ENCODE measurements around the gene DDR2. TPM values are rescaled to one million over a fixed set of nuclear protein-coding genes. Genes with fewer than 3 reads are reported as not detected.

The DDR2 gene
- total RNA-seq, 2 experiments from 2014 or later: 0.19 TPM; not detected in 1

DNA sequence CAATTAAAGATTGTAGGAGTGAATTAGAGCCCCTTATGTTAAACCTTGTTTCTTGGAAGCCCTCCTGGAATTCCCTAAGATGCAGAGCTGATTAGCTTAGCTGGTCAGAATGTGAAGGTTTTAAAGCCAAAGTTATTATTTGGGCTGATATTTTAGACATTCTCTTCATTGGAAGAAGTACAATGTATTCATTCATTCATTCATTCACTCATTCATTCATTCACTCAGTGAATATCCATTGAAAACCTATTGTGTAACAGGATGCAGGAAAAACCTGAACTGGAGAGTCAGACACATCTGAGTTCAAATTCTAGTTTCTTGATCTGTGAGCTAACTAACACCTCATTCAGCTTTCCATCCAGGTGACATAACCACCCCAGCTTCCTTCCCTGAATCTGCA lies 29.7 kb downstream of the DDR2 start:
- no peaks in the 10 kb centered on the region for H3K9me3 ChIP-seq (ENCODE audit: low read length)
- no peaks in the 10 kb centered on the region for H3K36me3 ChIP-seq (ENCODE audit: insufficient read depth, low read length)
- no peaks in the 10 kb centered on the region for H4K20me1 ChIP-seq (ENCODE audit: insufficient read depth, low read length)
- no peaks in the 10 kb centered on the region for H3K79me2 ChIP-seq (ENCODE audit: insufficient read depth, low read depth, low read length)
- ChIA-PET POLR2A (no interaction called here), CTCF (ENCODE audit: unreplicated experiment) (no interaction called here)
- H3K4me1 ChIP-seq (ENCODE audit: insufficient read depth, low read length, poor library complexity, severe bottlenecking): no peaks in the 10 kb centered on the region
- H3K27ac ChIP-seq (ENCODE audit: low read depth, low read length, poor library complexity, severe bottlenecking): no peak overlapping the region
- no peaks in the 10 kb centered on the region for H3K9me2 ChIP-seq (ENCODE audit: insufficient read depth, low read length)
- no peak overlapping the region for H3K4me3 ChIP-seq (ENCODE audit: low read depth, low read length, poor library complexity, severe bottlenecking)
- intact Hi-C loops (cut with micrococcal nuclease; ENCODE audit: unreplicated experiment): no loop called here
- no peak for DNase-seq (ENCODE audit: low spot score)
- no peak overlapping the region for H2AFZ ChIP-seq (ENCODE audit: low read length)
- no peak overlapping the region for H3K4me2 ChIP-seq (ENCODE audit: low read length)
- TF ChIP-seq CTCF (conservative IDR thresholded peaks at IDR 0.05; ENCODE audit: low read length) (no peak), EZH2phosphoT487 (IDR thresholded peaks at IDR 0.05; ENCODE audit: borderline replicate concordance, low read depth, low read length) (no peak)
- no TSS peak for BruUV-seq (replicated peaks)

- TF ChIP-seq EZH2phosphoT487 (IDR thresholded peaks at IDR 0.05; ENCODE audit: borderline replicate concordance, low read depth, low read length) (no peak), CTCF (conservative IDR thresholded peaks at IDR 0.05; ENCODE audit: low read length) (no peak)
- Histone ChIP-seq H3K79me2 (ENCODE audit: insufficient read depth, low read depth, low read length) (no peaks in the 10 kb centered on the region), H3K36me3 (ENCODE audit: insufficient read depth, low read length) (no peaks in the 10 kb centered on the region), H3K4me2 (ENCODE audit: low read length) (no peak overlapping the region), H3K9me2 (ENCODE audit: insufficient read depth, low read length) (no peaks in the 10 kb centered on the region), H3K4me1 (ENCODE audit: insufficient read depth, low read length, poor library complexity, severe bottlenecking) (no peaks in the 10 kb centered on the region), H2AFZ (ENCODE audit: low read length) (no peak overlapping the region), H3K4me3 (ENCODE audit: low read depth, low read length, poor library complexity, severe bottlenecking) (no peak overlapping the region), H4K20me1 (ENCODE audit: insufficient read depth, low read length) (no peaks in the 10 kb centered on the region), H3K9me3 (ENCODE audit: low read length) (no peaks in the 10 kb centered on the region), H3K27ac (ENCODE audit: low read depth, low read length, poor library complexity, severe bottlenecking) (no peak overlapping the region)
- POLR2A ChIA-PET: no interaction called here
- intact Hi-C loops (cut with micrococcal nuclease; ENCODE audit: unreplicated experiment): no loop called here
- BruUV-seq (replicated peaks): no TSS peak
- DNase-seq (ENCODE audit: low spot score): no peak
- CTCF ChIA-PET (ENCODE audit: unreplicated experiment): no interaction called here
These were observed 30.8 kb downstream of the DDR2 start for GRCh38 chr1:162663086-162663485.

DNA sequence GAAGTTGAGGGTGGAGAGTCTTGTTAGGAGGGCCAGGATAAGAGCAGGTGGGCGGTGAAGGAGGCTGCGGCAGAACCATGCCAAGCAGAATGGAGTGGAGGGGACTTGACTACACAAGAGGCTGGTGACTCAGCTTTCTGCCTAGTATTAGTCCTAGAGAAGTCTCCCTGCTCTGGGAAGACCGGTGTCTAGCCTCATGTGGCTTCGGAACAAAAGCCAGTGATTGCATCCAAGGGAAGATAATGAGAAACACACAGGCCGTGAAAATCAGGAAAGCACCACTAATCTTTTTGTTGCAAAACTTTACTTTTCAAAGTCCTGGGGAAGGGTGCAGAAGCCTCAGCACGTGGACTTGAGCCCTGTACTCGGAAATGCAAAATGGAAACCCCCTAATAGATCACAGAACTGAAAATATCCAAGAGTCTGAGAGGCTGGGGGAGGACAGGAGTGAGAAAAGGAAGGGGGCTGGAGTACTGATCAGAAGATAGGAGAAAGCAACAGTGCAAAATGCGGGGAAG lies 31.4 kb downstream of the DDR2 start:
- no TSS peak for BruUV-seq (replicated peaks)
- Histone ChIP-seq H3K9me3 (ENCODE audit: low read length) (no peaks in the 10 kb centered on the region), H4K20me1 (ENCODE audit: insufficient read depth, low read length) (no peaks in the 10 kb centered on the region), H3K4me3 (ENCODE audit: low read depth, low read length, poor library complexity, severe bottlenecking) (no peak overlapping the region), H3K4me1 (ENCODE audit: insufficient read depth, low read length, poor library complexity, severe bottlenecking) (no peaks in the 10 kb centered on the region), H3K36me3 (ENCODE audit: insufficient read depth, low read length) (no peaks in the 10 kb centered on the region), H3K4me2 (ENCODE audit: low read length) (no peak overlapping the region), H2AFZ (ENCODE audit: low read length) (no peak overlapping the region), H3K27ac (ENCODE audit: low read depth, low read length, poor library complexity, severe bottlenecking) (no peak overlapping the region), H3K79me2 (ENCODE audit: insufficient read depth, low read depth, low read length) (no peaks in the 10 kb centered on the region), H3K9me2 (ENCODE audit: insufficient read depth, low read length) (no peaks in the 10 kb centered on the region)
- ChIA-PET CTCF (ENCODE audit: unreplicated experiment) (no interaction called here), POLR2A (no interaction called here)
- intact Hi-C loops (cut with micrococcal nuclease; ENCODE audit: unreplicated experiment): no loop called here
- no peak for DNase-seq (ENCODE audit: low spot score)
- TF ChIP-seq EZH2phosphoT487 (IDR thresholded peaks at IDR 0.05; ENCODE audit: borderline replicate concordance, low read depth, low read length): no peak
- TF ChIP-seq CTCF (conservative IDR thresholded peaks at IDR 0.05; ENCODE audit: low read length): no peak

Measured in OCI-LY7 (cell line).